ENCODE measurements around the gene VMA21. TPM values are rescaled to one million over a fixed set of nuclear protein-coding genes. Genes with fewer than 3 reads are reported as not detected.

Gene VMA21
- total RNA-seq, 6 donors from 2014 or later: 9.4 to 30.7 (median 25.0) TPM

GRCh38 chrX:151402719-151403390 is 5.8 kb downstream of the VMA21 start:
- peaks cover 0 to 14% (median 2%) of the 10 kb centered on the region in 4 donors for H3K36me3 ChIP-seq
- H3K4me1 ChIP-seq: peaks cover 4 to 9% (median 5%) of the 10 kb centered on the region in 4 donors
- no peaks in the 10 kb centered on the region for H3K9me3 ChIP-seq
- H3K27me3 ChIP-seq: no peaks in the 10 kb centered on the region
- TF ChIP-seq POLR2AphosphoS5 (IDR thresholded peaks at IDR 0.05): no peak
- no peak for TF ChIP-seq POLR2A (IDR thresholded peaks at IDR 0.05)
- no peak for TF ChIP-seq CTCF (IDR thresholded peaks at IDR 0.05)
- WGBS, 2 donors: 88% methylated on average over 17 of the region's 22 CpGs; no CpG with 5 or more reads in 1 of the 2 donors
- H3K27ac ChIP-seq: no peak overlapping the region
- no peak overlapping the region for H3K4me3 ChIP-seq
- ATAC-seq (ENCODE audit: low FRiP score in 2 of 2) (no peak), DNase-seq (peak in 1 of 2 donors; percentile 38)

GRCh38 chrX:151416579-151416978 is 19.6 kb downstream of the VMA21 start:
- DNase-seq: no peak
- H3K27ac ChIP-seq: no peak overlapping the region

GRCh38 chrX:151419782-151420181 is 22.8 kb downstream of the VMA21 start:
- Histone ChIP-seq H3K27ac (no peak overlapping the region), H3K36me3 (no peaks in the 10 kb centered on the region), H3K4me3 (no peak overlapping the region), H3K27me3 (no peaks in the 10 kb centered on the region), H3K4me1 (no peaks in the 10 kb centered on the region), H3K9me3 (no peaks in the 10 kb centered on the region)
- 81 to 87% methylated on average over 3 of the region's 3 CpGs for WGBS, 2 donors
- no peak for DNase-seq
- no peak for ATAC-seq (ENCODE audit: low FRiP score in 2 of 2)
- TF ChIP-seq POLR2A (IDR thresholded peaks at IDR 0.05) (no peak), EP300 (IDR thresholded peaks at IDR 0.05) (no peak), CTCF (IDR thresholded peaks at IDR 0.05) (no peak), POLR2AphosphoS5 (IDR thresholded peaks at IDR 0.05) (no peak)

More at GRCh38 chrX:151416579-151416978, 19.6 kb downstream of the VMA21 start:
- Histone ChIP-seq H3K36me3 (no peaks in the 10 kb centered on the region), H3K27me3 (no peaks in the 10 kb centered on the region), H3K4me3 (no peak overlapping the region), H3K9me3 (no peaks in the 10 kb centered on the region), H3K4me1 (no peaks in the 10 kb centered on the region)
- WGBS, 2 donors: 83 to 96% methylated on average over 3 of the region's 3 CpGs
- TF ChIP-seq POLR2AphosphoS5 (IDR thresholded peaks at IDR 0.05) (no peak), EP300 (IDR thresholded peaks at IDR 0.05) (no peak), CTCF (IDR thresholded peaks at IDR 0.05) (no peak), POLR2A (IDR thresholded peaks at IDR 0.05) (no peak)
- no peak for ATAC-seq (ENCODE audit: low FRiP score in 2 of 2)

- no peak overlapping the region for H3K27ac ChIP-seq
- 79 to 83% methylated on average over 2 of the region's 2 CpGs for WGBS, 2 donors
- TF ChIP-seq POLR2AphosphoS5 (IDR thresholded peaks at IDR 0.05) (no peak), EP300 (IDR thresholded peaks at IDR 0.05) (no peak), POLR2A (IDR thresholded peaks at IDR 0.05) (no peak), CTCF (IDR thresholded peaks at IDR 0.05) (no peak)
These were observed 27.5 kb downstream of the VMA21 start for GRCh38 chrX:151424505-151424904.

GRCh38 chrX:151448509-151448908 is 51.5 kb downstream of the VMA21 start:
- H3K4me3 ChIP-seq: no peak overlapping the region
- no peak for DNase-seq
- TF ChIP-seq EP300 (IDR thresholded peaks at IDR 0.05): no peak
- no peak for TF ChIP-seq CTCF (IDR thresholded peaks at IDR 0.05)
- no peak for TF ChIP-seq POLR2A (IDR thresholded peaks at IDR 0.05)
- TF ChIP-seq POLR2AphosphoS5 (IDR thresholded peaks at IDR 0.05): no peak
- no peaks in the 10 kb centered on the region for H3K9me3 ChIP-seq
- no peak overlapping the region for H3K27ac ChIP-seq
- no peaks in the 10 kb centered on the region for H3K36me3 ChIP-seq
- no peaks in the 10 kb centered on the region for H3K4me1 ChIP-seq
- H3K27me3 ChIP-seq: no peaks in the 10 kb centered on the region
- no peak for ATAC-seq (ENCODE audit: low FRiP score in 2 of 2)
- 94 to 100% methylated on average over 1 of the region's 1 CpG for WGBS, 2 donors

More at GRCh38 chrX:151424505-151424904, 27.5 kb downstream of the VMA21 start:
- Histone ChIP-seq H3K9me3 (no peaks in the 10 kb centered on the region), H3K36me3 (no peaks in the 10 kb centered on the region), H3K27me3 (no peaks in the 10 kb centered on the region), H3K4me1 (no peaks in the 10 kb centered on the region), H3K4me3 (no peak overlapping the region)
- DNase-seq (no peak), ATAC-seq (ENCODE audit: low FRiP score in 2 of 2) (no peak)

Data from upper lobe of left lung (tissue), 6 donors.